HCT116 (cell line): ENCODE data around the gene AMDHD1. TPM values are rescaled to one million over a fixed set of nuclear protein-coding genes. Genes with fewer than 3 reads are reported as not detected.

Experiments
- ATAC-seq: fragments of 200-7000 bp; cut with Tn5 transposase; 2 replicates; pipeline ENCODE4 v1.9.1; 2020; ENCODE audit warnings: mild to moderate bottlenecking, moderate library complexity
- BruUV-seq: library from RNA; stranded (reverse); fragments of 400-500 nt; replicated peaks from 2 replicates; lab custom pipeline; 2021; lab: Mats Ljungman, UMichigan
- CTCF ChIA-PET: fragments of 300-600 bp; sonication (Branson Sonifier 250); formaldehyde crosslinking; loops from one replicate; lab custom pipeline; 2021; ENCODE audit warnings: antibody characterized with exemption; lab: Charles Lee
- POLR2A ChIA-PET: fragments of 300-600, 350-600 bp; sonication (Branson Sonifier 250); formaldehyde crosslinking; loops from one replicate; lab custom pipeline; 2021; ENCODE audit warnings: antibody characterized with exemption; lab: Charles Lee
- RAD21 ChIA-PET, 2 experiments: fragments of 300-600 bp; sonication (Branson Sonifier 250); formaldehyde crosslinking; loops; one replicate each; lab custom pipeline; 2023; ENCODE audit warnings: low total read pairs in 2 of 2; ENCODE audit not compliant: uncharacterized antibody in 2 of 2, unreplicated experiment in 2 of 2, low non-redundant PET in 1 of 2; lab: Charles Lee
- DNase-seq: peaks from one replicate; pipeline ENCODE4 v3.0.0-alpha.2; 2010; ENCODE audit warnings: low read depth, low spot score
- H2AFZ ChIP-seq: fragments of 200-600 bp; shearing (Covaris generic), sonication (generic); 2 replicates; pipeline ENCODE4 v1.6.1; 2017; ENCODE audit warnings: low read depth, mixed run types, mixed read lengths, antibody characterized with exemption, low read length; ENCODE audit not compliant: poor library complexity, severe bottlenecking
- H3K27ac ChIP-seq: 2 replicates; pipeline ENCODE4 v1.5.1; 2012; ENCODE audit warnings: low read depth, low read length
- H3K27me3 ChIP-seq: fragments of 200-600 bp; sonication (generic); 2 replicates; pipeline ENCODE4 v1.6.1; 2016; ENCODE audit warnings: mixed run types, low read length, mixed read lengths; ENCODE audit not compliant: insufficient read depth
- H3K36me3 ChIP-seq, 2 experiments: fragments of 200-500 bp in 1 of 2; fragments of 200-600 bp in 1 of 2; sonication (Bioruptor generic) in 1 of 2; sonication (generic) in 1 of 2; 2 replicates each; pipeline versions ENCODE4 v1.5.1 to v1.6.1; 2014 to 2016; ENCODE audit warnings: low read length in 2 of 2, inconsistent platforms in 1 of 2, mixed read lengths in 1 of 2, mixed run types in 1 of 2; ENCODE audit not compliant: insufficient read depth in 2 of 2, control insufficient read depth in 1 of 2
- H3K4me1 ChIP-seq, 2 experiments: fragments of 200-600 bp in 1 of 2; sonication (generic) in 1 of 2; 2 replicates each; pipeline versions ENCODE4 v1.5.1 to v1.6.1; 2012 to 2017; ENCODE audit warnings: low read length in 2 of 2, inconsistent platforms in 1 of 2, mild to moderate bottlenecking in 1 of 2, mixed read lengths in 1 of 2, mixed run types in 1 of 2, moderate library complexity in 1 of 2; ENCODE audit not compliant: insufficient read depth in 2 of 2, control insufficient read depth in 1 of 2
- H3K4me2 ChIP-seq: fragments of 200-600 bp; sonication (generic); 2 replicates; pipeline ENCODE4 v1.6.1; 2017; ENCODE audit warnings: mixed run types, low read length, mixed read lengths
- H3K4me3 ChIP-seq, 2 experiments: fragments of 200-600 bp in 1 of 2; sonication (generic) in 1 of 2; replicated peaks in 1 of 2; 2 replicates each; pipeline ENCODE4 v1.5.1; 2011 to 2016; ENCODE audit warnings: low read length in 2 of 2, control low read depth in 1 of 2, low read depth in 1 of 2, mild to moderate bottlenecking in 1 of 2, mixed read lengths in 1 of 2, mixed run types in 1 of 2
- H3K79me2 ChIP-seq: fragments of 200-600 bp; sonication (generic); 2 replicates; pipeline ENCODE4 v1.6.1; 2017; ENCODE audit warnings: mild to moderate bottlenecking, mixed run types, low read length, moderate library complexity, mixed read lengths; ENCODE audit not compliant: insufficient read depth
- H3K9ac ChIP-seq: fragments of 200-600 bp; sonication (generic); 2 replicates; pipeline ENCODE4 v1.6.1; 2016; ENCODE audit warnings: low read length, mixed read lengths
- H3K9me2 ChIP-seq: fragments of 200-600 bp; sonication (generic), shearing (Covaris generic); 2 replicates; pipeline ENCODE4 v1.6.1; 2017; ENCODE audit warnings: mixed run types, mild to moderate bottlenecking, moderate library complexity; ENCODE audit not compliant: insufficient read depth
- H3K9me3 ChIP-seq, 2 experiments: fragments of 200-500 bp in 1 of 2; fragments of 200-600 bp in 1 of 2; sonication (Bioruptor generic) in 1 of 2; sonication (generic) in 1 of 2; 2 replicates each; pipeline ENCODE4 v1.6.1; 2014 to 2017; ENCODE audit warnings: low read length in 2 of 2, mixed read lengths in 2 of 2, inconsistent platforms in 1 of 2, low read depth in 1 of 2, mild to moderate bottlenecking in 1 of 2, mixed run types in 1 of 2, moderate library complexity in 1 of 2; ENCODE audit not compliant: control insufficient read depth in 1 of 2, insufficient read depth in 1 of 2
- H4K20me1 ChIP-seq: fragments of 200-600 bp; sonication (generic), shearing (Covaris generic); 2 replicates; pipeline ENCODE4 v1.6.1; 2017; ENCODE audit warnings: mixed run types, mild to moderate bottlenecking, moderate library complexity; ENCODE audit not compliant: insufficient read depth
- CBX3 ChIP-seq: IDR thresholded peaks from 2 replicates; pipeline ENCODE4 v1.6.1; 2012; ENCODE audit warnings: low read depth
- CEBPB ChIP-seq: IDR thresholded peaks from 2 replicates; pipeline ENCODE4 v1.6.1; 2012; ENCODE audit warnings: low read depth
- CTCF ChIP-seq, 3 experiments: fragments of 200-600 bp in 1 of 3; sonication (generic) in 1 of 3; IDR thresholded peaks in 2 of 3; conservative IDR thresholded peaks in 1 of 3; 2 replicates each; pipeline ENCODE4 v1.5.1; 2012 to 2017; ENCODE audit warnings: low read depth in 2 of 3, low read length in 2 of 3, antibody characterized with exemption in 1 of 3, borderline replicate concordance in 1 of 3, control low read depth in 1 of 3, mild to moderate bottlenecking in 1 of 3, mixed read lengths in 1 of 3, mixed run types in 1 of 3, moderate library complexity in 1 of 3; ENCODE audit not compliant: insufficient read depth in 1 of 3
- EGR1 ChIP-seq: IDR thresholded peaks from 2 replicates; pipeline ENCODE4 v1.6.1; 2012; ENCODE audit warnings: low read depth
- ELF1 ChIP-seq: IDR thresholded peaks from 2 replicates; pipeline ENCODE4 v1.6.1; 2012; ENCODE audit warnings: low read depth, borderline replicate concordance
- EZH2phosphoT487 ChIP-seq: fragments of 200-600 bp; IDR thresholded peaks from 2 replicates; pipeline ENCODE4 v1.6.1; 2018; ENCODE audit warnings: antibody characterized with exemption, borderline replicate concordance
- FOSL1 ChIP-seq: IDR thresholded peaks from 2 replicates; pipeline ENCODE4 v1.6.1; 2012; ENCODE audit warnings: low read depth
- MAX ChIP-seq: IDR thresholded peaks from 2 replicates; pipeline ENCODE4 v1.6.1; 2012
- POLR2AphosphoS5 ChIP-seq: IDR thresholded peaks from 2 replicates; pipeline ENCODE4 v1.6.1; 2011; ENCODE audit warnings: mild to moderate bottlenecking, low read depth, low read length, moderate library complexity
- REST ChIP-seq: IDR thresholded peaks from 2 replicates; pipeline ENCODE4 v1.6.1; 2012; ENCODE audit warnings: low read depth
- SP1 ChIP-seq: IDR thresholded peaks from 2 replicates; pipeline ENCODE4 v1.6.1; 2012; ENCODE audit warnings: low read depth
- intact Hi-C: fragments of 100-400 bp; cut with micrococcal nuclease; formaldehyde crosslinking; loops from 2 replicates; pipeline ENCODE4 v1.10.0; 2022
- total RNA-seq: library from RNA; stranded (reverse); gene quantifications from one replicate; pipeline ENCODE4 v1.2.1, GENCODE V29; 2021; ENCODE audit not compliant: unreplicated experiment

Gene AMDHD1
- total RNA-seq, 1 experiment from 2014 or later: 3.0 TPM

GRCh38 chr12:95980437-95980836, 37.3 kb downstream of the AMDHD1 start (continued):
- TF ChIP-seq REST (no peak), CBX3 (no peak), CEBPB (no peak), EZH2phosphoT487 (no peak), ELF1 (no peak), SP1 (no peak), EGR1 (no peak)

GRCh38 chr12:95982602-95983001, 39.5 kb downstream of the AMDHD1 start:
- ATAC-seq: no peak
- Histone ChIP-seq H3K9ac (no peak overlapping the region), H3K4me1 (no peaks in the 10 kb centered on the region)
- TF ChIP-seq MAX (no peak), POLR2AphosphoS5 (no peak), CTCF (IDR thresholded peaks at IDR 0.05 in 2 of 3, conservative IDR thresholded peaks at IDR 0.05 in 1 of 3; ENCODE audit: borderline replicate concordance in 1 of 3, insufficient read depth in 1 of 3, low read depth in 2 of 3, low read length in 2 of 3) (no peak), FOSL1 (no peak), SP1 (no peak)
- TF ChIP-seq, all 23 proteins: peak for 0
- Histone ChIP-seq H3K36me3 (no peaks in the 10 kb centered on the region), H3K4me3 (no peak overlapping the region), H2AFZ (no peak overlapping the region), H3K4me2 (no peak overlapping the region), H3K27me3 (no peaks in the 10 kb centered on the region), H3K9me2 (no peaks in the 10 kb centered on the region), H4K20me1 (no peaks in the 10 kb centered on the region), H3K27ac (no peak overlapping the region), H3K9me3 (no peaks in the 10 kb centered on the region), H3K79me2 (no peaks in the 10 kb centered on the region)
- ChIA-PET CTCF (no interaction called here), RAD21 (no interaction called here), POLR2A (no interaction called here)
- intact Hi-C loops: no loop called here
- DNase-seq: no peak
- no TSS peak for BruUV-seq
